ENCODE measurements around the gene KIAA0319L. TPM values are rescaled to one million over a fixed set of nuclear protein-coding genes. Genes with fewer than 3 reads are reported as not detected.

KIAA0319L gene
- polyA plus RNA-seq, 3 donors = 57.9 to 80.3 (median 64.2) TPM

DNA sequence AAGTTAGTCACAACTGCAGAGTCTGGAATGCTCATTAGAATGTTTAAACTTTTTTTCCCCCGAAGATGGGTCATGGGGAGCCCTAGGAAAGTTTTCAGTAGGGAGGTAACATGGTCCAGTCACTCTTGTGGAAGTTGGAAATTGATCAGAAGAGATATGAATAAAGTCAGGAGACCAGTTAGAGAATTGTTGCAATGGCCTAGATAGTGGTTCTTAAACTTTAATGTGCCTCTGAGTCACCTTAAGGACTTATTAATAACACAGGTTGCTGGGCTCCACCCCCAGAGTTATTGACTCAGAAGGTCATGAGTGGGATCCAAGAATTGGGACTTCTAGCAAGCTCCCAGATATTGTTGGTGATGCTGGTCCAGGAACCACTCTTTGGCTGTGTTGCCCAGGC, 12.7 kb upstream of the KIAA0319L start:
- DNase-seq (ENCODE audit: extremely low read depth in 1 of 11, low read depth in 9 of 11, low spot score in 4 of 11) = no peak

DNA sequence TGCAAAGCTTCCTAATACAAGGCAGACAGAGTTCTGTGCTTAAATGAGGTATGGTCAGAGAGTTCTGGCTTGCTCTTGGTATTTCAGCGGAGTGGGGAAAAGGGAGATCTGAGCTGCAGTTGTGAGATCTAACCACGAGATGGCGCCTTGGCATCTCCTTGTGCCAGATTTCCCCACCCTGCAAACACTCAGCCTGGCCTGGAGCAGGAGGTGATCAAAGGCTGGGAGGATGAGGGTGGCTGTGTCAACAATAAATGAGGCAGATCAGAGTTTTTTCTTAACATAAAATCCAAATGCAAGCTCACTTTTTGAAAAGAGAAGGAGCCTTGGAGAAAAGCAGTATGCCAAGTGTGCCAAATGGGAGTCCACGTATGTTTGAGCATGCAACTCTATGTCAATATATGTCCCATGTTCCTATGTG, 11.8 kb upstream of the KIAA0319L start:
- DNase-seq (ENCODE audit: extremely low read depth in 1 of 11, low read depth in 9 of 11, low spot score in 4 of 11) = peak in 4 of 11 donors; percentile 49 to 71 (median 67)

DNA sequence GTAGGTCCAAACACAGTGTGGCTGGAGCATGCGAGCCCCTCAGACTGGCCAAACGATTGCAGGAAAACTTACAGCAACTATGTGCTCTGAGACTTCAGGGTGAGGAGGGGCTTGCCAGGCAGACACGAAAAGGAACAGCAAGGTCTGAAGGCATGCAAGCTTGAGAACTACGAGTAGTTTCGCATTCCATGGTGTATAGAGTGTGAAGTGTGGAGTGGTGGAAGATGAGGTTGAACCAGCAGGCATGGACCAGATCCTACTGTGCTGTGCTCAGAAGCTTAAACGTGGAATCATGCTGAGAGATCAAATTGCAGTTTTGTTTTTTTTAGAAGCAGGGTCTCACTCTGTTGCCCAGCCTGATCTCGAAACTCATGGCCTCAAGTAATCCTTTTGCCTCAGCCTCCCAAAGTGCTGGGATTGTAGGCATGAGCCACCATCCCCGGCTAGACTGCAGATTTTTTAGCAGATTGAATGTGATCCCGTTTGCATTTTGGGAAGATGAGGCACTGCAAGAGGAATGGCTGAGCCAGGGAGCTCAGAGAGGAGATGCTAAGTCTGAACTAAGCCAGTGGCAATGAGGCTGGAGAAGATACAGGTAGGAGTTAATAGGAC, 10.8 kb upstream of the KIAA0319L start:
- no peak for DNase-seq (ENCODE audit: extremely low read depth in 1 of 11, low read depth in 9 of 11, low spot score in 4 of 11)

DNA sequence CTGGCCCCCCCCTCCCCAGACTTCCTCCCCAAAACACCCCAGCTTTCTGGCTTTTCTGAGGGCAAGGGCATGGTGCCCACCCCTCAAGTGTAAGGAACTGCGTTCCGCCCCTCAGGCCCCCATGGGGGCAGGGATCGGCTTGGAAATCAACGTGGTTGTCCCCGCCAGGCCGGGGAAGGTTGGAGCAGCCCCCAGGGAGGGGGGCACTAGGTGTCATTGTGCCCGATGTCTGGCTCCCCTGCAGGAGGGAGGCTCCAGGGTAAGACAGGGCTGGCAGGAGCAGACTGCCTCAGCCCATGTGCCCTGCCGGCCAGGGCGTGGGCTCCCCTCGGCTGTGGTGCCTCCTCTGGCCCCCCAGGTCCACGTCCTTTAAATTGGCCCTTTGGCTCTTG, 8.5 kb upstream of the KIAA0319L start:
- DNase-seq (ENCODE audit: extremely low read depth in 1 of 11, low read depth in 9 of 11, low spot score in 4 of 11) = no peak

DNA sequence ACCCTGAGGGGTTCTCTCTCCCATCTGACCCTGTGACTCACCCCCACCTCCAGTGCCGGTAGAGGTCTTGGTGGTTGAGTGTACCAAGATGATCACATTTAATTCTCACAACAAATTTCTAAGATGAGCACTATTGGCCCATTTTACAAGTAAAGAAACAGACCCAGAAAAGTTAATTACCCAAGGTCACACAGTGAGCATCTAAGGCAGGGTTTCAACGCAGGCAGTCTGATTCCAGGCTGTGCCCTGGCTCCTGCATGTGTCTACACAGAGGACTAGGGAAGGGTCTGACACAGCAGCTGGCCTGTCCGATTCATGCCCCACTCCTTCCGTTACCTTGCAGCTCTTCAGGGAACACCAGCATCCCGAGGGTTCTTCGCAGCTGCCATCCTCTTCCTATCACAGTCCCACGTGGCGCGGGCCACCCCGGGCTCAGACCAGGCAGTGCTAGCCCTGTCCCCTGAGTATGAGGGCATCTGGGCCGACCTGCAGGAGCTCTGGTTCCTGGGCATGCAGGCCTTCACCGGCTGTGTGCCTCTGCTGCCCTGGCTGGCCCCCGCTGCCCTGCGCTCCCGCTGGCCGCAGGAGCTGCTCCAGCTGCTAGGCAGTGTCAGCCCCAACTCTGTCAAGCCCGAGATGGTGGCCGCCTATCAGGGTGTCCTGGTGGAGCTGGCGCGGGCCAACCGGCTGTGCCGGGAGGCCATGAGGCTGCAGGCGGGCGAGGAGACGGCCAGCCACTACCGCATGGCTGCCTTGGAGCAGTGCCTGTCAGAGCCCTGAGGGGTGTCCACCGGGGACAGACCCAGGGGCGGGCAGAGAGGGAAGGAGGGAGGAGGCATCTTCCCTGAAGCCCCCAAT, 7.9 kb upstream of the KIAA0319L start:
- no peak for DNase-seq (ENCODE audit: extremely low read depth in 1 of 11, low read depth in 9 of 11, low spot score in 4 of 11)

DNA sequence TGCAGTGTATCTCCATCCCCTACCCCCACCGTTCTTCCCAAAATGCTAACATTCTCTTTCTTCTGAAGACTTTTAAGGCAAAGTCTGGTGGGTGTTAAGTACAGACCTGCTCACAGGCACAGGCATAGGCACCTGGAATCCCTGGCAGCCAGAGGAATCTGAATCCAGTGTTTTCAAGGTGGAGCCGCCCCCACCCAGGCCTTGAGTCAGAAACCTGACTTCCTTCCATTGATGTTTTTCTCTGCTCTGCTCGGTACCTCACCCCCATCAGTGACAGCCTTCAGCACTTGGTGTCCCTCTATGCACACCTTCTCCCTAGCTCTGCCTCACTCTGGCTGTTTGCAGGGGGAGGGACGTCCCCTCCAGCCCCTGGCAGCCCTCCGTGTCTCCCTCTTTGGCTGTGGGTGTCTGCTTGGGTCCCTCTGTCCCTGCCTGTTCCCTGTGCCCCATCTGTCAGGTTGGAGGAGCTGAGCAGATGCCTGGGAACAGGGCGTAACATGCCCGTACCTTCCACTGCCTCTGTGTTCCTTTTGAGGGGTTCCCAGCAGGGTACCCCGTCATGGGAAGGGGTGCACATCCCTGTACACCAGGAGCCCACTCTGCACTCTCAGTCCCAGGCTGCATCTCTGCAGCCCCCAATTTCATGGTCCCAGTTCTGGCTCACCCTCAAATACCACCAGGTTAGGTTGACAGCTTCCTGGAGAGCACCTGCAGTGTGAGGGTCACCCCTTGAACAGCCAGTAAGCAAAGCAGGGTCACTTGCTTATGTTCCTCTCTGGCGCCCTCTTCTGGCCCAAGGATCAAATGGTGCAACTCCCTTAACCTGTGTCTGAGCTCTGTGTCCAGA, 7.1 kb upstream of the KIAA0319L start:
- peak in 1 of 11 donors; percentile 49 for DNase-seq (ENCODE audit: extremely low read depth in 1 of 11, low read depth in 9 of 11, low spot score in 4 of 11)

DNA sequence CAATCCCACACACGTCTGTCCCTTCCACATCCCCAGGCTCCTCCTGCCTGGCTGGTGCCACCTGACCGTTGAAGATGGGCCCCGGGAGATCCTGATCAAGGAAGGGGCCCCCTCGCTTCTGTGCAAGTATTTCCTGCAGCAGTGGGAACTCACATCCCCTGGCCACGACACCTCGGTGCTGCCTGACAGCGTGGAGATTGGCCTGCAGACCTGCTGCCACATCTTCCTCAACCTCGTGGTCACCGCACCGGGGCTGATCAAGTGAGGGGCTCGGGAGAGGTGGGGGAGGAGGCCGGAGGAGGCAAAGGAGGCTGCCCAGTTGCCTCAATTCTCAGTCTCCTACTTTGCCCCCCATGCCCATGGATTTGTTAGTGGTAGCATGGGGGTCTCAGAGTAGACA, 6.0 kb upstream of the KIAA0319L start:
- DNase-seq (ENCODE audit: extremely low read depth in 1 of 11, low read depth in 9 of 11, low spot score in 4 of 11) = no peak

DNA sequence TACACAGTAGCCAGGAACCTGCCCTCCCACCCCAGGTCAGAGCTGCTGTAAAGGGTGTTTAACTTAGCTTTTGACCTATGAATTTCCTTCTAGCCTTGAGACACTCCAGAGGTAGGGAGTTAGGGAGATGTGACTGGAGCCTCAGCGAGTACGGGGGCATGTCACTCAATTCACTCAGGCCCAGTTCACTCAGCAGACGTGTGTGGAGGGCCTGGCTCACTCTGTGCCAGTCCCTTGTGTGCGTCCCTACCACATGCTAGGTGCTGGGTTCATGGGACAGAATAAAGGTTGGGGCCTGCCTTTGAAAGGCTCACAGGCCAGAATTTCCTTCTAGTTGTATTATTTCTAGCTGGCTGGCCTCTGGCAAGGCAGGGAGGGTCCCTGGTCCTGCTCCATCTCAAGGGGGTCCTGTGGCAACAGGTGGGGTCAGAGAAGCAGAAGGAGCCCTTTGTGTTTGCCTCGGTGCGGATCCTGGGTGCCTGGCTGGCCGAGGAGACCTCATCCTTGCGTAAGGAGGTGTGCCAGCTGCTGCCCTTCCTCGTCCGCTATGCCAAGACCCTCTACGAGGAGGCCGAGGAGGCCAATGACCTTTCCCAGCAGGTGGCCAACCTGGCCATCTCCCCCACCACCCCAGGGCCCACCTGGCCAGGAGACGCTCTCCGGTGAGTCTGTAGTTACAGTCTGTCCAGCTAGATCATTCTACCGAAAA, 4.9 kb upstream of the KIAA0319L start:
- no peak for DNase-seq (ENCODE audit: extremely low read depth in 1 of 11, low read depth in 9 of 11, low spot score in 4 of 11)

DNA sequence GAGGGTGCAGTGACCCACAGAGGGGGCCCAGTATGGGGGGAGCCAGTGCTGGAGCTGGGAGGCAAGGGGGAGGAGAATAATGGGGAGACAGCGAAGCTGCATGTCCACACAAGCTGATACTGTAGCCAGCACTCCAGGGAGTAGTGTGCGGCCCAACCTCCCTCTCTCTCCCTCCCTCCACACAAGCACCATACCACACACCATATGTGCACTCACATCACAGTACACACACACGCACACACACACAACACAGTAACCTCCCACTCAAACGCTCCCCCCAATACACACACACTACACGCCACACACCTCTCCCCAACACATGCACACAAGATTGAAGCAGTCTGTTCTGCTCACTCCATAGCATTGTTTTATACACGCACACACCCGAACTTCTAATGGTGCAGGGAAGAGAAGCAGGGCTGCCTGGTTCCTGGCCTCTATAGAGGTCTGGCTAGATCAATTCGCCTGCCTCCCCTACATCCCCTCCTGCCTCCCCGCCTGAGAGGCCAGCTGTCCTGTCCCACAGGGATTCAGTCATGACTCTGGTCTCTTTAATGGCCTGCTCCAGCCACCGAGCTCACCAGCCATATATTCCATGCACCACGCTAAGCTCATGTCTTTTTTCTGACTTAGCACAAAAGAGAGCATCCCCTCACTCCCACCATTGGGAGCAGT, 4.2 kb upstream of the KIAA0319L start:
- DNase-seq (ENCODE audit: extremely low read depth in 1 of 11, low read depth in 9 of 11, low spot score in 4 of 11) = no peak

DNA sequence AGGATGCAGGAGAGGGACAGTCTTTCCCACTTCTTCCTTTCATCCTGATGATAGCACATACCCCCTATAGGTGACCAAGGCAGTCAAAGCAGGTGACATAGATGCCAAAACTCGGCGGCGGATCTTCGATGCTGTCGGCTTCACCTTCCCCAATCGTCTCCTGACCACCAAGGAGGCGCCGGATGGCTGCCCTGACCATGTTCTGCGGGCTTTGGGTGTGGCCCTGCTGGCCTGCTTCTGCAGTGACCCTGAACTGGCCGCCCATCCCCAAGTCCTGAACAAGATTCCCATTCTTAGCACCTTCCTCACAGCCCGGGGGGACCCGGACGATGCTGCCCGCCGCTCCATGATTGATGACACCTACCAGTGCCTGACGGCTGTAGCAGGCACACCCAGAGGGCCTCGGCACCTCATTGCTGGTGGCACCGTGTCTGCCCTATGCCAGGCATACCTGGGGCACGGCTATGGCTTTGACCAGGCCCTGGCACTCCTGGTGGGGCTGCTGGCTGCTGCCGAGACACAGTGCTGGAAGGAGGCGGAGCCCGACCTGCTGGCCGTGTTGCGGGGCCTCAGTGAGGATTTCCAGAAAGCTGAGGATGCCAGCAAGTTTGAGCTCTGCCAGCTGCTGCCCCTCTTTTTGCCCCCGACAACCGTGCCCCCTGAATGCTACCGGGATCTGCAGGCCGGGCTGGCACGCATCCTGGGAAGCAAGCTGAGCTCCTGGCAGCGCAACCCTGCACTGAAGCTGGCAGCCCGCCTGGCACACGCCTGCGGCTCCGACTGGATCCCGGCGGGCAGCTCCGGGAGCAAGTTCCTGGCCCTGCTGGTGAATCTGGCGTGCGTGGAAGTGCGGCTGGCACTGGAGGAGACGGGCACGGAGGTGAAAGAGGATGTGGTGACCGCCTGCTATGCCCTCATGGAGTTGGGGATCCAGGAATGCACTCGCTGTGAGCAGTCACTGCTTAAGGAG, 3.3 kb upstream of the KIAA0319L start:
- DNase-seq (ENCODE audit: extremely low read depth in 1 of 11, low read depth in 9 of 11, low spot score in 4 of 11) = no peak

DNA sequence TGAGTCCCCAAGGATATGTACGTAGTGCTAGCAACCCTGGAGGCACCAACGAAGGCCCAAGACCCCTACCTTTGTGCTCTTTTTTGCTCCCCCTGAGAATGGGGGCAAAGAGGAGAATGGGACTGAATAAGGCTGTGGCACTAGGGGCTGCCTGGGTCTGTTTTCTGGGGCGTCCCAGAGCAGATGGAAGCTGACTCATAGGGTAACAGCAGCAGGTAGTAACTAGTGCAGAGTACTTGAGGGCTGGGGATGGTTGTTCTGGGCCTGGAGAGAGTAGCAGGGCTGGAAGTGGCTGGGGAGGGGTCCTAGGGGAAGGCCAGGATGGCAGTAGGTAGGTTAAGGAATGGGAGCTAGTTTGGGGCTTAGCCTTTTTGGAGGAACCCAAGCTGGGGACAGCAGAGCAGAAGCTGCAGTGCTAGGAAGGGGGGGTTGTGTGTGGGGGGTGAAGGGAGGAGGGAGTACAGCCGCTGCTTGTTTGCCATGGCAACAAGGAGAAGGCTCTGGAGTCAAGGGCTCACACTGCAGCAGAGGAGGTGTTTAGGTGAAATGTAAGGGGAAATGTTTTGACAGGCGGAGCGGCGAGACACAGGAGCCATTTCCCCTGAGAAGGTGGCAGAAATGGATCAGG, 2.2 kb upstream of the KIAA0319L start:
- no peak for DNase-seq (ENCODE audit: extremely low read depth in 1 of 11, low read depth in 9 of 11, low spot score in 4 of 11)

DNA sequence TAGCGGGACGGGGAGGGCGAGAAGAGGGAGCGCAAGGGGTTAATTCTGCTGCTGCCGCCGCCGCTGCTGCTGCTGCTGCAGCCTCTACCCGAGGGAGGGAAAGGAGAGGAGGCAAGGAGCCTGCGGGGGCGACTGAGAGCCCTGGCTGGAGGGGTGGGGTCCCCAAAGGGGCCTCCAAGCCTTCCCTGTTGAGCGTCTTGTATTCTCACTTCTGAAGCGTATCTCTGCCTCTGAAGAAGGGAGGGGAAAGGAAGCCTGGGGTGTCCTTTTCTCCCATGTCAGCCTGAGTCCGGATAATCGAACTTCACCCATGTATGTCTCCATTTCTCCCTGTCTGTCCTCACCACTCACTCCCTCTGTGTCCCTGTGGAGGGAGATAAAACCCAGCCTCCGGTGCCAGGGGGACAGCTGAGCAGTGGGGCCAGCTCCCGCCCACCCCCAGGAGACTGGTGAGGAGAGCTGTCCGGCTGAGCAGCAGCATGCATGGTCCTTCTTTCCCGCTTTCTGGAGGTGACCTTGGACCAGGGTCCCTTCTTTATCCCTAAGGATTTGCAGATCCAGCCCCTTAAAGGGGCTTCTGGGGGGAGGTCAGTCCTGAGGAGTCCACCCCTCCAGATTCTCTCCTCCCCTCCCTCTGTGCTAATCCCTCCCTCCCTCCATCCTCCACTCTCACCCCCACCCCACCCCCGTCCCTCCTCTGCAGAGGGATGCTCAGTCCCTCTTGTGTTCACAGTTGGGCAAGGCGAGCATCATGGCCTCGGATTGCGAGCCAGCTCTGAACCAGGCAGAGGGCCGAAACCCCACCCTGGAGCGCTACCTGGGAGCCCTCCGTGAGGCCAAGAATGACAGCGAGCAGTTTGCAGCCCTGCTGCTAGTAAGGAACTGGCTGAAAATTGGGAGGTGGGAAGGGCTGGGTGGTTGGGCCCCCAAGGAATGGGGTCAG, 1.4 kb upstream of the KIAA0319L start:
- no peak for DNase-seq (ENCODE audit: extremely low read depth in 1 of 11, low read depth in 9 of 11, low spot score in 4 of 11)

DNA sequence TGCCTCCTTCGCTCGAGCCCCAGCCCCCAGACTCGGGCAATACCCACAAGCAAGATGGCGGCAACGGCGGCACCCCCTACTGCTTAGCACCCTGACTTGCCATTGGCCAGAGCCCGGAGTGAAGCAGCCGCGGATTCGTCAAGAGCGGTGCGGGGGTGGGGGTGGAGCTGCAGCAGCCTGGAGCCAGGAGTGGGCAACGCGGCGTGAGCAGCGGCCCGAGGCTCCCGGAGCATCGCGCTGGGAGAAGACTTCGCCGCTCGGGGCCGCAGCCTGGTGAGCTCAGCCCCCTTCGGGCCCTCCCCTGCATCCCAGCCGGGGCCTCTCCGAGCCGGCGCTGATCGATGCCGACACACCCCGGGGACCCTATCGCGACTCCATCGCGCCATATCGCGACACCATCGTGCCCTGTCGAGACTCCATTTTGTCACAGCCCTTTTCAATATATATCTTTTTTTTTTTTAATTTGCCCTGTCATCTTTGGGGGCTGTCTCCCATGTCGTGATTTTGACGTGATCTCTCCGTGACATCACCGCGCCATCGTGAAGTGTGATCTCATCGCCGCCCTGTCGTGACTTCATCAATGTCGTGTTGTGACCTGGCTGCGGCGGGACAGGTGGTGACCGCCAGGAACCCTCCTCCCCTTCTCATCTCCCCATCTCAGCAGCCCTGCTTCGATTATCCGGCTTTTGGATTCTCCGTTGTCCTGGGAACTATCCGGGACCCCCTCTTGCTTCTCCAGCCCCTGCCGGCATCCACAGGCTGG, 589 bp upstream of the KIAA0319L start, which contains the start of gene NCDN:
Gene NCDN, plus strand, starts transcription at position 189 of the 763 bp plus-strand sequence. Its CDS starts 392 bp downstream, at position 581.
- peak in 10 of 11 donors; percentile 91 to 98 (median 95) for DNase-seq (ENCODE audit: extremely low read depth in 1 of 11, low read depth in 9 of 11, low spot score in 4 of 11)

DNA sequence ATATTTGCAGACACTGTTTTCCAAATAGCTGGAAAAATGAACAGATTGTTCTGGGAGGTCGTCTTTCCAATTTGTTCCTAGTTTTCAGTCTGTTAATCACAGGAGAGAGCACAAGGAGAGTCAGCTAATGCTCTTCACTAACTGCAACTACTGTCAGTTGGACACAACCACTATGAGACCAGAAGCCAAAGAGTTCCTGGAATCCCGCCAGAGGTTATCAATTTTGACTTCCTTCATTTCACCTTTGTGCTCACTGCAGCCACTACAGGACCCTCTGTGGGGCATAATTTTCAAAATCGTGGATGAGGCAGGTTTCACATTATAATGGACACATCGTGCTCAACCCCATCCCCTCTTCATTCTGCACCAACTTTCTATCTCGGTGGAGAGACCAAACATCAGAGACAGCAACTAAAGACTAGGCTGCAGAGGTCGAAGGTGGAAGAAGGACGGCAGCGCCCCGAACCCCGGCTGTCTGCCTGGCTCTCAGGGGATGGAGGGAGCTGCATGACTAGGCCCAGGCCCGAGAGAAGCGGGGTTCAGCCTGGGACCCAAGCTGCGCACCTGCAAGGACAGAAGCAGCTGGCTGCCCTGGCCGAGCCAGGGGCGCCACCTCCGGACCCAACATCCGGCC, 602 bp downstream of the KIAA0319L start:
- DNase-seq (ENCODE audit: extremely low read depth in 1 of 11, low read depth in 9 of 11, low spot score in 4 of 11) = no peak
